ENCODE results near the gene ACSM5.

Gene ACSM5, protein sequence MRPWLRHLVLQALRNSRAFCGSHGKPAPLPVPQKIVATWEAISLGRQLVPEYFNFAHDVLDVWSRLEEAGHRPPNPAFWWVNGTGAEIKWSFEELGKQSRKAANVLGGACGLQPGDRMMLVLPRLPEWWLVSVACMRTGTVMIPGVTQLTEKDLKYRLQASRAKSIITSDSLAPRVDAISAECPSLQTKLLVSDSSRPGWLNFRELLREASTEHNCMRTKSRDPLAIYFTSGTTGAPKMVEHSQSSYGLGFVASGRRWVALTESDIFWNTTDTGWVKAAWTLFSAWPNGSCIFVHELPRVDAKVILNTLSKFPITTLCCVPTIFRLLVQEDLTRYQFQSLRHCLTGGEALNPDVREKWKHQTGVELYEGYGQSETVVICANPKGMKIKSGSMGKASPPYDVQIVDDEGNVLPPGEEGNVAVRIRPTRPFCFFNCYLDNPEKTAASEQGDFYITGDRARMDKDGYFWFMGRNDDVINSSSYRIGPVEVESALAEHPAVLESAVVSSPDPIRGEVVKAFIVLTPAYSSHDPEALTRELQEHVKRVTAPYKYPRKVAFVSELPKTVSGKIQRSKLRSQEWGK

GRCh38 chr16:20409398-20410120, at the start of gene ACSM5:
Gene ACSM5, plus strand, starts transcription at chr16:20409534. Its CDS starts 1,951 bp downstream, at chr16:20411485.
- peak; percentile 16 for DNase-seq (ENCODE audit: low read depth, low spot score)

GRCh38 chr16:20359997-20360396, 49.3 kb upstream of the ACSM5 start:
- no peak for DNase-seq (ENCODE audit: low read depth, low spot score)

GRCh38 chr16:20363191-20363590, 46.1 kb upstream of the ACSM5 start:
- no peak for DNase-seq (ENCODE audit: low read depth, low spot score)

DNA sequence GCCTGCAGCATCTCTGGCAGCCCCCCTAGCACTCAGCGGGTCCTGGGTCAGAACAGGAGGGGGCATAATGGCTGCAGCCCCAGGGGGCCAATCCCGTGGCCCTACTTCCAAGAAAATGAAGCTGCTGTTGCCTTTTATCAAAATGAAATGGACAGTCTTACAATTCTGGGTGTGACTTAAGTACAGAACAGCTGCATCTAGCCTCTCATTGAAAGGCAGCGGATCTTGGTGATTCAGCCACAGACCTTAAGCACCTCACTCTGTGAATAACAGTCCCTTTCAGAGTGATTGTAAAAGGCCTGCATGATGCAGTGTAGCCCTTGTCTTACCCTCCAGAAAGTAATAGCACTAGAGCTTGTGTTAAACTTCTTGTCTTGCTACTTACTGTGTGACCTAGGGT, 45.3 kb upstream of the ACSM5 start:
- no peak for DNase-seq (ENCODE audit: low read depth, low spot score)

GRCh38 chr16:20369452-20370054, 39.8 kb upstream of the ACSM5 start:
- DNase-seq (ENCODE audit: low read depth, low spot score), result no peak

DNA sequence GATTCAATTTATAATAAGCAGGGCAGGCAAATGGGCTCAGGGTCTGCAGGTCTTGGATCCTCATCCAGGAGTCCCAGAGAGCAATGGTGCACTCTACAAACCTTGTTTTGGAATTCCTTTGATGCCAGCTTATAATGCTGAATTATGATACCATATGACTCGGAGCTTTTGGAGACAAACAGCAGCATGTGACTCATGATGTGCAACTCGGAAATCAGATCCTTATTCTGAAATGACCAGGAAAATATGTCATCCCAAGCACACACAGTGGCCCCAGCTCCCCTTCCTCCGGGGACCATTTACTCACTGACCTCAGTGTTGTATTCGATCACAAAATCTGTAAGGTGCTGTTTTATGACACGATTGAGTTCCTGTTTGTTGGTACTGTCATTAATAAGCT, 36.6 kb upstream of the ACSM5 start:
- DNase-seq (ENCODE audit: low read depth, low spot score), result no peak

DNA sequence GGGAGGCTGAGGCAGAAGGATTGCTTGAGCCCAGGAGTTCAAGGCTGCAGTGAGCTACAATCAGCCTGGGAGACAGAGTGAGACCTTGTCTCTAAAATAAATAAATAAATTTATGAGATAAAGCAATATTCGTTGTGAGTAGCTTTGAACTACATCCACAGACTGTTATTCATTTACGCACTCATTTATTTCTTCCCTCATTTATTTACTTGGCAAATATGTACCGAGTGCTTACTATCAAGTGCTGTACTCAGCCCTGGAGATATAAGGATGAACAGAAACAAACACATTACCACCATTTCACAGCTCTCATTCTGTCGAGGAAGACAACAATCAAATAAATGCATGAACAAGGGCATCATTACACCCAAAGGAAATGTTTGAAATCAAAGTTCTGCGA, 32.2 kb upstream of the ACSM5 start:
- no peak for DNase-seq (ENCODE audit: low read depth, low spot score)

- no peak for DNase-seq (ENCODE audit: low read depth, low spot score)
Observed at GRCh38 chr16:20380782-20381181, 28.6 kb upstream of the ACSM5 start.

- DNase-seq (ENCODE audit: low read depth, low spot score), result no peak
Observed at GRCh38 chr16:20382202-20382948, 27.0 kb upstream of the ACSM5 start.

DNA sequence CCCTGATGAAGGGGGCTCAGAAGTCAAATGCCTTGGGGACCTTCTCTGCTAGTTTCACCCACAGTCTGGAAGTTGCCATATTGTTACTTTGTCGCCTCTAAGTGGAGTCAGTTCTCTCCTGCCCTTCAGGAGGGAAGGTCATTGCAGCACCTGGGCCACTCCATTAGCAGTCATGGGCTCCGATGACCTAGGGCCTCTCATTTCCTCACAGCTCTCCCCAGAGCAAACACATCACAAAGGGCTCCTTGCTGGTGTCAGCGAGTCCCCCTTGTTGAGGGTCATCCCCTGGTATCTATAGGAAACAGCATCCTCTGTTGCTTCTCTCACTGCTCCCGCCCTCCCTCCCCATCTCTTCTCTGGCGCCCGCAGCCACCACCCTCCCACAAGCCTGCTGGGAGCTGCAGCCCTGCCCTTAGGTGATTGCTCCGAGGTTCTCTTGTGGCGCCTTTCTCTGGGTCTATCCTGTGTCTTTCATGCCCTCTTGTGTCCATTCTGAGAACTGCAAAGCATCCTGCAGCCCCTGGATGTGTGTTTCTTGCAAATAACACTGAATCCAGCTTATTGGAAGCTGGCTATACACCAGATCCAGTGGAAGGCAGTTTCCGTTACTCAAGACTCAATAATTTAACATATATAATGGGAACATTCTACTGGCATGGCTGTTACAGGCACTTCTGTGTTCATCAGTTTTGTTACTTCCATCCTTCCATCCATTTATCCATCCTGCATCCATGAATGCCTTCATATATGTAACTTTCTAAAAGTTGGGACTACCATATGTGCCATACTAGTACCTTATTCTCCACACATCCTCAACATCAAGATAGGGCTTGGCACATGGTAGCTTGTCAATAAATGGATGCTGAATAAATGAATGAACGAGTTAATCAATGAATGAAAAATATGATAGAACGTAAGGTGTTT, 26.0 kb upstream of the ACSM5 start:
- no peak for DNase-seq (ENCODE audit: low read depth, low spot score)

GRCh38 chr16:20385844-20386832, 23.2 kb upstream of the ACSM5 start:
- DNase-seq (ENCODE audit: low read depth, low spot score), result no peak

DNA sequence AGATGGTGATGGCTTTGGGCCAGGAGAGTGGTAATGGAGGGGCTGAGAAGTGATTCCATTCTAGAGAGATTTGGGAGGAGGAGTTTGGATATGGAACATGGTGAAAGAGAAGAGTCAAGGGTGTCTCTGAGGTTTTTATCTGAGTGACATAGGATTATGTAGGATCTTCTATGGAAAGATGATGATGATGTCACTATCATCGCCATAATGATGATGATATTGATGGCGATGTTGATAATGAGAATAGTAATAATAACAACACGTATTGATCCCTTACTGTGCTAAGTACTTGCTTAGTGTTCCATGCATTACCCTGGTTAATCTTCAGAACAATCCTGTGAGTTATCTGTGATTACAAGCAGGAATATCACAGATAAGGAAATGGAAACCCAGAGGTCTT, 21.4 kb upstream of the ACSM5 start:
- DNase-seq (ENCODE audit: low read depth, low spot score), result no peak

DNA sequence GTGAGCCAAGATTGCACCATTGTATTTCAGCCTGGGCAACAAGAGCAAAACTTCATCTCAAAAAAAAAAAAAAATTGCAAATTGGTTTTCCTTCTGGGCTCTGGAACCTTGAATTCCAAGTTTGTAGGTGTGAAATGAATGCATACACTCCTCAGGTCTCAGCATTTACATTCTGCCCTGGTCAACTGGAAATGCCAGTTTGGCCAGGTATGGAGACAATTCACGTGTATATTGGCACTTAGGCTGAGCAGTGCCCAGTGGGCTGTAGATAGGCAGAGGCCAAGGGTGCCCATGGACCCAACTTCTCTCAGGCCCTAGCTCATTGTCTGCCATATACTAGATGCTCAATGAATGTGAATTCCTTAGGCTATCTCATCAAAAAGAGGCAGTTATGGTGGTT, 20.5 kb upstream of the ACSM5 start:
- DNase-seq (ENCODE audit: low read depth, low spot score), result no peak

GRCh38 chr16:20391045-20391444, 18.3 kb upstream of the ACSM5 start:
- DNase-seq (ENCODE audit: low read depth, low spot score), result no peak

- DNase-seq (ENCODE audit: low read depth, low spot score), result no peak
Observed at GRCh38 chr16:20393801-20394577, 15.3 kb upstream of the ACSM5 start.

GRCh38 chr16:20395946-20396345, 13.4 kb upstream of the ACSM5 start:
- no peak for DNase-seq (ENCODE audit: low read depth, low spot score)

DNA sequence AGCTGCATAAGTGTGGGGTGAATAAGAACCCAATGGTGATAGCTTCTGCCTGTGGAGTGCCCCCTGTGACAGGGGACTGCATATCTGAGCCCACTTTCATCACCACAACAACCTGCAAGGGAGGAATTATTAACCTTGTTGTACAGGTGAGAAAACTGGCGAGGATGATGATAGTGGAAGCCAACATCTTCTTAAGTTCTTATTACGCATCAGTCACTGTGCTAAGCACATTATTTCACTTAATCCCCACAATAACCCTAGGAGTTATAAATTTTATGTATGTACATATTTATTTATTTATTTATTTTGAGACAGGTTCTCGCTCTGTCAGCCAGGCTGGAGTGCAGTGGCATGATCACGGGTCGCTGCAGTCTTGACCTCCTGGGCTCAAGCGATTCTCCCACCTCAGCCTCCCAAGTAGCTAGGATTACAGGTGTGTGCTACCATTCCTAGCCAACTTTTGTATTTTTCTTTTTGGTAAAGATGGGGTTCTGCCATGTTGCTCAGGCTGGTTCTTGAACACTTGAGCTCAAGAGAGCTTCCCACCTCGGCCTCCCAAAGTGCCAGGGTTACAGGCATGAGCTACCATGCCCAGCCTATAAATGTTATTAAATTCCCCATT, 12.4 kb upstream of the ACSM5 start:
- DNase-seq (ENCODE audit: low read depth, low spot score), result no peak

DNA sequence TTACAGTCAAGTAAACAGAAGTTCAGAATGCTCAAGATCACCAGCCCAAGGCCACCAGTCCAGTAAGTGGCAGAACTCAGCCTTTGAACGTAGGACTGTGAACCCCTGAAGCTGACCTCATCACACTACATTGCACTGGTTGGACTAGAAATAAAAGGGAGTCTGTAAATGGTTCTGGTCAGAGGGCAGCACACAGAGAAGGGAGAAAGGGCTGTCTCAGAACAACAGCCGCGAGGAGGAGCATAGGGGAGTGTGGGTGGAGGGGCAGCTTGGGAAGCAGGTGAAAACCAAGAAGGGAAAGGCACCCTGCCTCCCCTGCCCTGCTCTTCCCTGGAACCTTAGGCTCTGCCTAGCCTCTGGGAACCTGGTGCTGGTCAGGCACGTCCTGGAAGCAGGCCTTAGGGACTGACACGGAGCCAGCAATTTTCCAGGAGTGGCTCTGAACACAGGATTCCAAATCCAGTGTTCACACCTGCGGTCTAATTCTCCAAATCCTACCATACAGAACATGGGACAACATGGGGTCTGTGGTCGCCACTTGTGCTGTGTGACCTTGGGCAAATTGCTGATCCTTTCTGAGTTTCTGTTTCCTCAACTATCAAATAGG, 11.8 kb upstream of the ACSM5 start:
- no peak for DNase-seq (ENCODE audit: low read depth, low spot score)
